Activated naive CD4-positive, alpha-beta T cell treated with anti-CD3 and anti-CD28 coated beads, Interleukin-2, amount 10 ng/mL, durations not matched to agents 7 days and 5 days (primary cell): Measurements from ENCODE around the gene MIOS.

ENCODE experiments used
- CTCF ChIA-PET: fragments of 350-600 bp; sonication (Branson Sonifier 250); formaldehyde crosslinking; loops from one replicate; lab custom pipeline; 2021; ENCODE audit warnings: antibody characterized with exemption; lab: Charles Lee
- DNase-seq: peaks from one replicate; pipeline ENCODE4 v3.0.0-alpha.2; 2020
- H3K27ac Mint-ChIP-seq: one replicate; pipeline ENCODE4 v1.8.0; 2021; ENCODE audit warnings: mild to moderate bottlenecking, moderate library complexity, mixed read lengths
- H3K27me3 Mint-ChIP-seq: one replicate; pipeline ENCODE4 v1.8.0; 2021; ENCODE audit warnings: mild to moderate bottlenecking, mixed read lengths
- H3K36me3 Mint-ChIP-seq: one replicate; pipeline ENCODE4 v1.8.0; 2021; ENCODE audit warnings: mixed read lengths
- H3K4me1 Mint-ChIP-seq: one replicate; pipeline ENCODE4 v1.8.0; 2021; ENCODE audit warnings: mixed read lengths
- H3K4me3 Mint-ChIP-seq: one replicate; pipeline ENCODE4 v1.8.0; 2021; ENCODE audit warnings: mild to moderate bottlenecking, moderate library complexity, mixed read lengths
- H3K9me3 Mint-ChIP-seq: one replicate; pipeline ENCODE4 v1.8.0; 2021; ENCODE audit warnings: mixed read lengths

MIOS gene

GRCh38 chr7:7581531-7582179, 15.0 kb downstream of the MIOS start:
- H3K27ac Mint-ChIP-seq: no peak overlapping the region
- H3K27me3 Mint-ChIP-seq: no peaks in the 10 kb centered on the region
- no peaks in the 10 kb centered on the region for H3K4me1 Mint-ChIP-seq
- H3K4me3 Mint-ChIP-seq: no peak overlapping the region
- CTCF ChIA-PET: interaction anchor here (0.6 kb wide), 1 partner anchor 241 kb away, joined by 3 read pairs; no protein-coding TSS in a partner anchor
- no peak for DNase-seq
- H3K9me3 Mint-ChIP-seq: no peaks in the 10 kb centered on the region
- H3K36me3 Mint-ChIP-seq: peaks cover 14% of the 10 kb centered on the region

- Mint-ChIP-seq H3K4me1 (no peaks in the 10 kb centered on the region), H3K9me3 (no peaks in the 10 kb centered on the region), H3K36me3 (peaks cover 14% of the 10 kb centered on the region), H3K27me3 (no peaks in the 10 kb centered on the region), H3K27ac (no peak overlapping the region), H3K4me3 (no peak overlapping the region)
- DNase-seq: no peak
- CTCF ChIA-PET: no interaction called here
Measured at GRCh38 chr7:7582596-7582995, 15.9 kb downstream of the MIOS start.

- no peaks in the 10 kb centered on the region for H3K4me1 Mint-ChIP-seq
- no peaks in the 10 kb centered on the region for H3K27me3 Mint-ChIP-seq
- H3K4me3 Mint-ChIP-seq: no peak overlapping the region
- H3K27ac Mint-ChIP-seq: no peak overlapping the region
- H3K9me3 Mint-ChIP-seq: no peaks in the 10 kb centered on the region
- CTCF ChIA-PET: no interaction called here
- H3K36me3 Mint-ChIP-seq: peaks cover 18% of the 10 kb centered on the region
- DNase-seq: no peak
Measured at GRCh38 chr7:7583731-7584130, 17.0 kb downstream of the MIOS start.

GRCh38 chr7:7584653-7585052, 18.0 kb downstream of the MIOS start:
- CTCF ChIA-PET: no interaction called here
- H3K27ac Mint-ChIP-seq: no peak overlapping the region
- no peaks in the 10 kb centered on the region for H3K27me3 Mint-ChIP-seq
- no peaks in the 10 kb centered on the region for H3K4me1 Mint-ChIP-seq
- H3K4me3 Mint-ChIP-seq: no peak overlapping the region
- DNase-seq: no peak
- H3K36me3 Mint-ChIP-seq: peaks cover 12% of the 10 kb centered on the region
- no peaks in the 10 kb centered on the region for H3K9me3 Mint-ChIP-seq

GRCh38 chr7:7585241-7585928, 18.7 kb downstream of the MIOS start:
- Mint-ChIP-seq H3K4me1 (no peaks in the 10 kb centered on the region), H3K4me3 (no peak overlapping the region), H3K36me3 (peaks cover 15% of the 10 kb centered on the region), H3K27ac (no peak overlapping the region), H3K27me3 (no peaks in the 10 kb centered on the region), H3K9me3 (no peaks in the 10 kb centered on the region)
- CTCF ChIA-PET: no interaction called here
- DNase-seq: no peak

GRCh38 chr7:7595451-7595850, 28.8 kb downstream of the MIOS start:
- DNase-seq: no peak
- Mint-ChIP-seq H3K27me3 (no peaks in the 10 kb centered on the region), H3K27ac (no peak overlapping the region), H3K4me3 (no peak overlapping the region), H3K9me3 (no peaks in the 10 kb centered on the region), H3K4me1 (no peaks in the 10 kb centered on the region), H3K36me3 (peaks cover 45% of the 10 kb centered on the region)
- CTCF ChIA-PET: interaction anchor here (0.7 to 2.7 kb wide), 4 partner anchors 166 to 700 kb away, joined by 3 to 10 read pairs (median 3); no protein-coding TSS in a partner anchor

- Mint-ChIP-seq H3K4me1 (no peaks in the 10 kb centered on the region), H3K36me3 (peaks cover 48% of the 10 kb centered on the region), H3K9me3 (peaks cover 2% of the 10 kb centered on the region), H3K4me3 (no peak overlapping the region), H3K27me3 (no peaks in the 10 kb centered on the region), H3K27ac (no peak overlapping the region)
- DNase-seq: no peak
- CTCF ChIA-PET: interaction anchor here (0.7 to 2.7 kb wide), 3 partner anchors 165 to 640 kb away, joined by 3 to 10 read pairs (median 3); no protein-coding TSS in a partner anchor
Measured at GRCh38 chr7:7596176-7596575, 29.5 kb downstream of the MIOS start.

GRCh38 chr7:7607010-7607409, 40.3 kb downstream of the MIOS start:
- H3K9me3 Mint-ChIP-seq: no peaks in the 10 kb centered on the region
- no peak overlapping the region for H3K27ac Mint-ChIP-seq
- no peak overlapping the region for H3K4me3 Mint-ChIP-seq
- DNase-seq: no peak
- CTCF ChIA-PET: no interaction called here
- H3K36me3 Mint-ChIP-seq: peaks cover 17% of the 10 kb centered on the region
- H3K27me3 Mint-ChIP-seq: no peaks in the 10 kb centered on the region
- no peaks in the 10 kb centered on the region for H3K4me1 Mint-ChIP-seq

GRCh38 chr7:7609330-7609729, 42.6 kb downstream of the MIOS start:
- CTCF ChIA-PET: no interaction called here
- peaks cover 17% of the 10 kb centered on the region for H3K36me3 Mint-ChIP-seq
- H3K4me1 Mint-ChIP-seq: no peaks in the 10 kb centered on the region
- H3K27me3 Mint-ChIP-seq: no peaks in the 10 kb centered on the region
- H3K9me3 Mint-ChIP-seq: no peaks in the 10 kb centered on the region
- no peak overlapping the region for H3K4me3 Mint-ChIP-seq
- no peak overlapping the region for H3K27ac Mint-ChIP-seq
- DNase-seq: no peak

GRCh38 chr7:7612519-7612918, 45.8 kb downstream of the MIOS start:
- no peak overlapping the region for H3K4me3 Mint-ChIP-seq
- no peak overlapping the region for H3K27ac Mint-ChIP-seq
- peaks cover 10% of the 10 kb centered on the region for H3K36me3 Mint-ChIP-seq
- no peak for DNase-seq
- H3K27me3 Mint-ChIP-seq: no peaks in the 10 kb centered on the region
- H3K4me1 Mint-ChIP-seq: peaks cover 9% of the 10 kb centered on the region
- CTCF ChIA-PET: interaction anchor here (2.1 kb wide), 1 partner anchor 69 kb away, joined by 6 read pairs; no protein-coding TSS in a partner anchor
- H3K9me3 Mint-ChIP-seq: no peaks in the 10 kb centered on the region

- Mint-ChIP-seq H3K27me3 (no peaks in the 10 kb centered on the region), H3K36me3 (peaks cover 5% of the 10 kb centered on the region), H3K27ac (no peak overlapping the region), H3K4me1 (peaks cover 14% of the 10 kb centered on the region), H3K9me3 (no peaks in the 10 kb centered on the region), H3K4me3 (no peak overlapping the region)
- DNase-seq: no peak
- CTCF ChIA-PET: interaction anchor here (2.1 kb wide), 1 partner anchor 69 kb away, joined by 6 read pairs; no protein-coding TSS in a partner anchor
Measured at GRCh38 chr7:7613210-7613609, 46.5 kb downstream of the MIOS start.

- DNase-seq: no peak
- CTCF ChIA-PET: interaction anchor here (2.1 kb wide), 1 partner anchor 68 kb away, joined by 6 read pairs; no protein-coding TSS in a partner anchor
- peaks cover 19% of the 10 kb centered on the region for H3K4me1 Mint-ChIP-seq
- H3K9me3 Mint-ChIP-seq: no peaks in the 10 kb centered on the region
- no peak overlapping the region for H3K27ac Mint-ChIP-seq
- H3K4me3 Mint-ChIP-seq: no peak overlapping the region
- H3K36me3 Mint-ChIP-seq: peaks cover 5% of the 10 kb centered on the region
- H3K27me3 Mint-ChIP-seq: no peaks in the 10 kb centered on the region
Measured at GRCh38 chr7:7614018-7614741, 47.5 kb downstream of the MIOS start.

GRCh38 chr7:7617550-7617949, 50.9 kb downstream of the MIOS start:
- Mint-ChIP-seq H3K36me3 (no peaks in the 10 kb centered on the region), H3K4me3 (no peak overlapping the region), H3K9me3 (no peaks in the 10 kb centered on the region), H3K4me1 (peaks cover 19% of the 10 kb centered on the region), H3K27ac (no peak overlapping the region), H3K27me3 (no peaks in the 10 kb centered on the region)
- CTCF ChIA-PET: no interaction called here
- DNase-seq: no peak

GRCh38 chr7:7618410-7618809, 51.7 kb downstream of the MIOS start:
- DNase-seq: no peak
- H3K9me3 Mint-ChIP-seq: no peaks in the 10 kb centered on the region
- CTCF ChIA-PET: no interaction called here
- no peaks in the 10 kb centered on the region for H3K36me3 Mint-ChIP-seq
- no peak overlapping the region for H3K27ac Mint-ChIP-seq
- H3K27me3 Mint-ChIP-seq: no peaks in the 10 kb centered on the region
- H3K4me1 Mint-ChIP-seq: peaks cover 19% of the 10 kb centered on the region
- H3K4me3 Mint-ChIP-seq: no peak overlapping the region
